Right ventricle myocardium superior (tissue), 1 donor: ENCODE results near the gene DENND1B. TPM values are rescaled to one million over a fixed set of nuclear protein-coding genes. Genes with fewer than 3 reads are reported as not detected.
"Not testable (repeated sequence)": the region's sequence is repeated elsewhere in the genome, so short reads cannot be mapped to it uniquely, and the experiment has no call there.

Experiments
- ATAC-seq: fragments of 200-7000 bp; cut with Tn5 transposase; one replicate; pipeline ENCODE4 v1.9.1; 2020; ENCODE audit warnings: mild to moderate bottlenecking; ENCODE audit not compliant: poor library complexity
- DNase-seq: peaks from one replicate; pipeline ENCODE4 v3.0.0-alpha.2; 2020
- intact Hi-C: fragments of 100-400 bp; cut with DNase I; formaldehyde crosslinking; loops from one replicate; pipeline ENCODE4 v1.11.2; 2022
- total RNA-seq: library from RNA; stranded (reverse); fragmentation: NEBNext Ultra II Directional; extraction: Animal tissue kit (Norgen Biotek cat#: 25700); gene quantifications from one replicate; pipeline ENCODE4 v1.2.1, GENCODE V29; 2021
- donor health status: DM: no; HTN: yes; CAD: no; lungs with severe emphysema.

The DENND1B gene
- total RNA-seq, 1 donor from 2014 or later: 20.9 TPM

DNA sequence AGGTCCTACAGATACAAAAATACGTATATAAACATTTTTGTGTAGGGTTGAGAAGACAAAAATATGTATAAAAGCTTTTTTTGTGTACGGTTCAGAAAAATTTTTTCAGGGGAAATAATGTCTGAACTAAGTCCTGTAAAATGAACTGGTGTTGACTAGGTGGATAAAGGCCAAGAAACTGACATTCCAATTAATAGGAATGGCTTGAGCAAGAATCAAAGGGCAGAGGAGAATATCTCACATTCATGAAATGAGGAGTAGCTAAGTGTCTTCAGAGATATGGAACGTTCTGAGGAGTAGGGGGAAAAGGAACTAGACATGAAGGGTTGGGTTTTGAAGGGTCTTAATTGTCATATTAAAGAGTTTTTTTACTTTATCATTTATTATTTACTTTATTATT, 231.2 kb downstream of the DENND1B start:
- ATAC-seq: no peak
- DNase-seq: no peak
- intact Hi-C loops: no loop called here

DNA sequence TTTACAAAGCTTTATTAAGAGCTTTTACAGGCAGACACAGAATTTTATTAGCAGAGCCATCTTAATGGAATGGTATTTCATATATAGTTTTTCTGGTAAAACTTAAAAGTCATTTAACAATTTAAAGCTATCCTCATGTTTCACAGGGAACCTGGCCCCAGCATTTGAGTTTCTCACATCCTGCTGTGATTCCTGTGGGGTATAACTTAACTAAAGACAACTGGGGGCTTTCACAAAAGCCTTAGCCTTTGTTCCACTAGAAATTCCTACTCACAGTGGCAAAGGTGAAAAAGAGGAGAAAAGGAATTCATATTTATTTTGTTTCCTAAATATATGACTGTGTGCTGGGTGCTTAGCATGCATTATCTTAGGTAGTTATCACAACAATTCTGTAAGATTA, 233.9 kb downstream of the DENND1B start:
- intact Hi-C loops: no loop called here
- ATAC-seq (no peak), DNase-seq (no peak)

DNA sequence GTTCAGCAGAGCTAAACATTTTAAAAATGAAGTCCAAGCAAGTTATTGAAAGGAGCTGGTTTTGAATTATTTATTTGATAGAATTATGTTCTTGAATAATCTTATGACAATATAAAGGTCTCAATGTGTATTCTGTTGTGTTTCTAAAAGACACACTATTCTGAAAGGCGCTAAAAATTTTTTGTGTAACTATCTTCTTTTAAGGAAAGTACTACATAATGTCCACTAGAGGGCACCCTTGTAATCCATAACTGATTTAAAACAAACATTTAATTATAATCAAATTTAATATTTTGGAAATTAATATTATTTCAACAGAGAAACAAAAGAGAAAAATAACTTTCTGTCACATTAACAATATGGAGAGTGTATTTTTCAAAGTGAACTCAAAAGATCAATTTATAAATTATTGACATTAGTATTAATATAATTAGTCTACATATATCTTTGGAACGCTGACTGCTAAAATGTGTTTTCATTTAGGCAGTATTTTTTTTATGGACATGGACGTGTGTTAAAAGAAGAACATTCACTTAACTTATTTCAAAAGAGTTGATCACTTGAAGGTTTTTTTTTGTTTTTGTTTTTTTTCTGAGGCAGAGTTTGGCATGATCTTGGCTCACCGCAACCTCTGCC, 248.4 kb downstream of the DENND1B start:
- intact Hi-C loops: loop anchor here (10.0 kb wide), 2 partner anchors 338 to 398 kb away; no protein-coding TSS in a partner anchor
- DNase-seq: no peak

GRCh38 chr1:197521118-197521739, 254.1 kb downstream of the DENND1B start:
- DNase-seq (no peak), ATAC-seq (no peak)
- intact Hi-C loops: loop anchor here (10.0 kb wide), 2 partner anchors 344 to 404 kb away; no protein-coding TSS in a partner anchor

More for the DNA sequence above, 248.4 kb downstream of the DENND1B start:
- ATAC-seq: no peak

DNA sequence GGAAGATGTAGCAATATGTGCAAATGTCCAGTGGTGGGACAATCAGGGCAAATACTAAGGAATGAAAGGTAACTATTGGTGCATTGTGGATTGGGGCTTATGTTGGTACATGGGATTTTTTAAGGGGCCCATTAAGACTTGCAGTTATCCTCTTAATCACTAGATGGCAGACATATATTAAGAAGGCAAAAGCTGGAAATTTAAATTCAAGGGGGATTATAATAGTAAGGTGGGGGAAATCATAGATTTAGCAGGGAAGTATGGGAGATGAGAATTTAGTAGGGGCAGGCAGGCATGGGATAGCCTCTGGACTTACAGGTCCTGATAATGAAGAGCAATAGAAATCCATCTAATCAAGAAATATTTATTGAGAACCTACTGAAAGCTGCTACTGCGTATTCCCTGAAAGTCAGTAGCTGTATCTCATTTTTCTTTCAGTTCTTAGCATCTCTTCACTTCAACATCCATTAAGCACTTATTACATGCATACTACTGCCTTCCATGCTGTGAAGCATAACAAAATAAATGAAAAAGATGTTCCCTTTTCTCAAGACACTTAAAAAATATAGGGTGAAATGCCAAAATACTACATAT, 255.4 kb downstream of the DENND1B start:
- intact Hi-C loops: loop anchor here (10.0 kb wide), 2 partner anchors 345 to 405 kb away; no protein-coding TSS in a partner anchor
- DNase-seq: no peak
- no peak for ATAC-seq

DNA sequence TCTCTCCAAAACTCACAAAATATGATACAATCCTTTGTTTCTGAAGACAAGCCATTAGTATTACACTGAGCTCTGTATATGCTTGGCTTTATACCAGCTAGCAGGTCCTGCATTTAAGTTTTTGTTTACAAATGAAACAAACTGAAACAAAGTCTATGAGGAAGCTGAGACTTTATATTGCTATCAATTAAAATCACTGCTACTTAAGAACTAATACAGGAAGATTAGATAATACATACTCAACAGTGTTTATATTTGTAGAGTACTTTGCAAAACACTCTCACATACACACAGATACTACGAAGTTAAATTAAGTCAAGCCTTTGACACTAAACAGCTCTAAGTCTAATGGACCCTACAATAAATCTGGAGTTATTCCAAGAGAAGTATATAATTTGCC, 259.9 kb downstream of the DENND1B start:
- intact Hi-C loops: no loop called here
- DNase-seq: no peak
- ATAC-seq: no peak

- no peak for ATAC-seq
- intact Hi-C loops: no loop called here
- no peak for DNase-seq
These were observed 264.4 kb downstream of the DENND1B start for GRCh38 chr1:197510691-197511378.

GRCh38 chr1:197496722-197497121, 278.6 kb downstream of the DENND1B start:
- DNase-seq (no peak), ATAC-seq (no peak)
- intact Hi-C loops: no loop called here

GRCh38 chr1:197491505-197491904, 283.8 kb downstream of the DENND1B start:
- DNase-seq, ATAC-seq, intact Hi-C loops: not testable (repeated sequence)

GRCh38 chr1:197486946-197487345, 288.3 kb downstream of the DENND1B start:
- ATAC-seq (peak; percentile 51), DNase-seq (no peak)
- intact Hi-C loops: no loop called here

GRCh38 chr1:197485790-197486189, 289.5 kb downstream of the DENND1B start:
- intact Hi-C loops: no loop called here
- ATAC-seq: no peak
- no peak for DNase-seq

- ATAC-seq (peak; percentile 22), DNase-seq (no peak)
- intact Hi-C loops: no loop called here
These were observed 294.2 kb downstream of the DENND1B start for GRCh38 chr1:197481101-197481500.

DNA sequence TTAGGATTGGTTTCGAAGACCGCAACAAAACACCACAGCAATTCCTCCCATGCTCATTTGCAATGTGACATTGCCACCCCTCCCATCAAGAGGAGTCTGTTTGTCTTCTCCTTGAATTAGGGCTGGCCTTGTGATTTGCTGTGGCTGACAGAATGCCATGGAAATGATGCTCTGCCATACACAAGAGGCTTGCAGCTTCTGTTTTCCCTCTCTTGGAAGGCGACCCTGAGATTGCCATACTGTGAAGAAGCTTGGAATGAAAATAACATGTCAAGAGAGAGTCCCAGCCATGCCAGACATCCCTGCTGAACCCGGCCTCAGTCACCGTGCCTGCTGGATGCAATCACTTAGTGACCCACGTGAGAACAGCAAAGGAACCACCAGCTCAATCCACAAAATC, 294.8 kb downstream of the DENND1B start:
- ATAC-seq (no peak), DNase-seq (no peak)
- intact Hi-C loops: no loop called here

DNA sequence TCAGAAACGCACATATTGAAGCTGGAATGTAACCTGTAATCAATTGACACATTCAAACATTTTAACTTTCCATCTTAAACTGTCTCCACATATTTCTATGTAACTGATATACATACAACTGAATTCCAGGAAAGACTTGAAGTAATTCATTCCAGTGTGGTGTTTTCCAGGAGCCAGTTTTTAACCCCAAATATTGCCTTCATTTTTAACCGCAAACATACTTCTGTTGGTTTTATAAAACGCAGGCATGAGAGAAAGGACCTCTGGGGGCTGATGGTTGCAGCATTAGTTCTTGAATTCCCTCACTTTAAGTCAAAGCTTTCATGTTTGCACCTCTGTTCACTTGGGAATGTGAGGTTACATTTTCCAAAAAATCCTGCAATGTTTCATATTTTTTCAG, 303.1 kb downstream of the DENND1B start:
- ATAC-seq (no peak), DNase-seq (no peak)
- intact Hi-C loops: no loop called here

- no peak for DNase-seq
- intact Hi-C loops: no loop called here
- ATAC-seq: peak; percentile 20
These were observed 303.9 kb downstream of the DENND1B start for GRCh38 chr1:197471248-197471985.

DNA sequence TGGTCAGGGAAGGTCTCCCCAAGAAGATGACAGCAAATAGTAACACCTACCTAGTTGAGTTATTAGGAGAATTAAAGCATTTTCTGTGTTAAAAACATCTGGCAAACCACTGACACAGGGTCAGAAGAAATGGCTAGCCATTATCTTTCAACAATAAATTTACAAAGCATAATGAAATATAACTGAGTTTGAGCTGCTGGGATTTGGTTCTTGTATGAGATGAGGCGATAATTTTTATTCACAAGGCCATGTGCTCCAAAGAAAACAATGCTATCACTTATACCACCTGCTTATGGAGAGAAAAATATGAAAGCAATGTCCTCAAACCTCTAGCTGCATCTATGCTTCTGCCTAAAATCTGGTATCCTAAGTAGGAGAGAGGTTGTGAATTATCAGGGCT, 304.9 kb downstream of the DENND1B start:
- DNase-seq (no peak), ATAC-seq (no peak)
- intact Hi-C loops: no loop called here

DNA sequence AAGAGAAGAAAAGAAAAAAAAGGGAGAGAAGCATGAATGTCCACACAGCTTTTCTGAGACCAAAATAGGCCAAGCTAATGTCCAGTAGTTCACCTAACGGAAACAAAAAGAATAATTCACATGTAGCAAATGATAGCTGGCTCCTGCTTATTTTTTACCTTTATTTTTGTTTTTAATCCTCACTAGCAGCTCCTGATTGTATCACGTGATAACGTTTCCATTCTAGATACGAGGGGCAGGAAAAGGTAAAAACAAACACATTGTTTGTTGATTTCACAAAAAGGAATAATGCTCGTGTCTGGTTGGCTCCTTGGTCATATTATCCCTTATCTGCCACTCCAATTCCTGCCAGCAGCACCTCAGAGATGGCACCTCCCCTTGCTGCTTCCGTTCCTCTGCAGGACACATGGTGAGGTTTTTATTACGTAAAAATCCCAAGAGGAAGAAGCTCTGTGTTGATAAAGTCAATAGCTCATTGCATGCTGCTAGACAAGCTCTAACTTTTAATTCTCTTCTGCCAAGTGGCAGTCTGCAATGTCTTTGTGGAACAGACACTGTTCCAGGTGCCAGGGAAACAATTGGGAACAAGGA, 305.6 kb downstream of the DENND1B start:
- intact Hi-C loops: no loop called here
- ATAC-seq: no peak
- DNase-seq: no peak

DNA sequence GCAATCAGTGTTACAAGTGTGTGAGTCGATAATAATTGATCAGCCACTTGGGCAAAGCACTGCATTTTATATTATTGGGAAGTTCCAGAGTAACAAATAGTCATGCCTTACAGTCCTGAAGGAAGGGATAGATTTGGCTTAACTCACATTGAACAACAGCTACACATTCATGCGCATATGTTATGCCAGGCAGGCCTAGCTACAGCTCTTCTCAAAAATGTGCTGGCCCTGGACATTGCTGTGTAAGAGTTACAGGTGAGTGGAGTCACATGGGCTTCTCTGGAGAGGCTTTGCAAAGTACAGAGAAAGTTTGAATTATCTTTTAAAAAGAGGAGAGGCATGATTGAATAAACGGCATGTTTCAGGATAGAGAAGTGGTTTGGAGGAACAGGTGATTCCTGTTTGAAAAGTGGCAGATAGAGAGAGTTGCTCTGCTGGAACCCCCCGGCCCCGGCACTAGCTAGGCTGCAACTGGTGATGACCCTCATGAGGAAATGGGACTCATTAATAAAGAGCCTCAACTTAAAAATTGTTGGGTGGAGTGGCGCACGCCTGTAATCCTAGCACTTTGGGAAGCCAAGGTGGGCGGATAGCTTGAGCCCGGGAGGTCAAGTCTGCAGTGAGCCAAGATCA, 306.6 kb downstream of the DENND1B start:
- no peak for ATAC-seq
- intact Hi-C loops: no loop called here
- no peak for DNase-seq
